ENCODE measurements around the gene YIF1B.
"Not testable (repeated sequence)": the region's sequence is repeated elsewhere in the genome, so short reads cannot be mapped to it uniquely, and the experiment has no call there.

YIF1B gene, protein sequence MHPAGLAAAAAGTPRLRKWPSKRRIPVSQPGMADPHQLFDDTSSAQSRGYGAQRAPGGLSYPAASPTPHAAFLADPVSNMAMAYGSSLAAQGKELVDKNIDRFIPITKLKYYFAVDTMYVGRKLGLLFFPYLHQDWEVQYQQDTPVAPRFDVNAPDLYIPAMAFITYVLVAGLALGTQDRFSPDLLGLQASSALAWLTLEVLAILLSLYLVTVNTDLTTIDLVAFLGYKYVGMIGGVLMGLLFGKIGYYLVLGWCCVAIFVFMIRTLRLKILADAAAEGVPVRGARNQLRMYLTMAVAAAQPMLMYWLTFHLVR

DNA sequence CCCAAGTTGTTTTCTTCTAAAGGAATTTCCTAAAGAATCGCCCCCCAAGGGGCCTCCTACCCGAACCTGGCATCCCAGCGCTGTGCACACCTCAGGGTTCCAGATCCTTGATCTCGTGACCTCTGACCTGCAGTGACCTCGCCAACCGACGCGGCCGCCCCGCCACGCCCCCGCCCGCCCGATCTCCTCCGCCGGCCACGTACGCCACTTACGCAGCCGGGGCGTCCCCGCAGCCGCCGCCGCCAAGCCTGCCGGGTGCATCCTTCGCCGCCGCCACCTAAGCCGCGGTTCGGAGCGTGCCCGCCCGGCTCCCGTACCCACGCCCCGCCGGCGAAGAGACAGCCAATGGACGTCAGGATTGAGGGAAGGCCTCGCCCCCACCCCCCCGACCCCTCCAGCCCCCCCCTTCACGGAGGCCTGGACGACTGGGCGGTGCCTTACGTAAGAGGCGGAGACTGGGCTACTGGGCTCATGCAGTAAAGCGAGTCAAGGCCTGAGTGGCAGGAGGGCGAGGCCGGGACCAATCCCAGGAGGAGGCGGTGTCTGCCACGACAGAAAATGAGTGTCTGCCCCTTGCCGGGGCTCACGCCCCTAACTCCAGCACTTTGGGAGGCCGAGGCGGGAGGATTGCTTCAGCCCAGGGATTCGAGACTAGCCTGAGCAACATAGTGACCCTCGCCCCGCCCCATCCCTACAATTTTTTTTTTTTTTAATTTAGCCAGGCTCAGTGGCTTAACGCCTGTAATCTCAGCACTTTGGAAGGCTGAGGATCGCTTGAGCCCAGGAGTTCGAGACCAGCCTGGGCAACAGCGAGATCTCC lies at the start of gene YIF1B:
Gene YIF1B (minus strand): TSS at position 291 of the 820 bp plus-strand sequence. CDS start 30 bp downstream, at position 261.
- DNase-seq = peak; percentile 96

DNA sequence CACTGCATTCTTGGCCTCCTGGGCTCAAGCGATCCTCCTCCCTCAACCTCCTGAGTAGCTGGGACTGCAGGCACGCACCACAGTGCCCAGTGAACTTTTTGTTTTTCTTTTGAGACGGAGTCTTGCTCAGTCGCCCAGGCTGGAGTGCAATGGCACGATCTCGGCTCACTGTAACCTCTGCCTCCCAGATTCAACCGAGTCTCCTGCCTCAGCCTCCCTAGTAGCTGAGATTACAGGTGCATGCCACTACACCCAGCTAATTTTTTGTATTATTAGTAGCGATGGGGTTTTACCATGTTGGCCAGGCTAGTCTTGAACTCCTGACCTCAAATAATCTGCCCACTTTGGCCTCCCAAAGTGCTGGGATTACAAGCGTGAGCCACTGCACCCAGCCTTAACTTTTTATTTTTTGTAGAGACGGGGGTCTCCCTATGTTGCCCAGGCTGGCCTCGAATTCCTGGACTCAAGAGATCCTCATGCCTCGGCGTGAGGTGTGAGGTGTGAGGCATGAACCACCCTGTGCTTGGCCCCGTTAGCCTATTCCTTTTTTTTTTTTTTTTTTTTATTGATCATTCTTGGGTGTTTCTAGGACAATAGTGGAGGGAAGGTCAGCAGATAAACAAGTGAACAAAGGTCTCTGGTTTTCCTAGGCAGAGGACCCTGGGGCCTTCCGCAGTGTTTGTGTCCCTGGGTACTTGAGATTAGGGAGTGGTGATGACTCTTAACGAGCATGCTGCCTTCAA lies 47.4 kb upstream of the YIF1B start:
- DNase-seq = not testable (repeated sequence)

DNA sequence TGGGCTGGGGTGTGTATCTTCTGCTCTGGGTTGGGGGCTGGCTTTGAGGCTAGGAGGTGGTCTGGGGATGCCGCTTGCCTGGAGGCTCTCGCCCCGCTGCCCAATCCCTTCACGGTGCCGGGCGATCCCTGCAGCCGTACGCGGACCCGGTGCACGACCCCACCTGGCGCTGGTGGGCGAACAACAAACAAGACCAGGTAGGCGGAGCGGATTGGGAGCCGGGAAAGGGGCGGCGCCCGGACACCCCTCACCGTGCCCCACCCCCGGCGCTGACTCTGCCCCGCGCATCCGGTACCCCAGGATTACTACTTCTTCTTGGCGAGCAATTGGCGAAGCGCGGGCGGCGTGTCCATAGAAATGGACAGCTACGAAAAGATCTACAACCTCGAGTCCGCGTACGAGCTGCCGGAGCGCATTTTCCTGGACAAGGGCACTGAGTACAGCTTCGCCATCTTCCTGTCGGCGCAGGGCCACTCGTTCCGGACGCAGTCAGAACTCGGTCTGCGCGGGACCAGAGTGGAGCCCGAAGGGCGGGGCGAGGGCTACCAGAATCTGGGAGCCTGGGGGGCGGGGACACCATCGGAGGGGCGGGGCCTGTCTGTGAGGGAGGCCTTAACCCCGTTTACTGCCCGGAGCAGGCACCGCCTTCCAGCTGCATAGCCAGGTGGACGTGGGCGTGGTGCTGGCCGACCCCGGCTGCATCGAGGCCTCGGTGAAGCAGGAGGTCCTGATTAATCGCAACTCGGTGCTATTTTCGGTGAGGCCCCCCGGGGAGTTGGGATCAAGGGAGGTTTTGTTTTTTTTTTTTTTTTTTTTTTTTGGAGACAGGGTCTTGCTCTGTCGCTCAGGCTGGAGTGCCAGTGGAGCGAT lies 46.6 kb upstream of the YIF1B start:
- peak; percentile 76 for DNase-seq

DNA sequence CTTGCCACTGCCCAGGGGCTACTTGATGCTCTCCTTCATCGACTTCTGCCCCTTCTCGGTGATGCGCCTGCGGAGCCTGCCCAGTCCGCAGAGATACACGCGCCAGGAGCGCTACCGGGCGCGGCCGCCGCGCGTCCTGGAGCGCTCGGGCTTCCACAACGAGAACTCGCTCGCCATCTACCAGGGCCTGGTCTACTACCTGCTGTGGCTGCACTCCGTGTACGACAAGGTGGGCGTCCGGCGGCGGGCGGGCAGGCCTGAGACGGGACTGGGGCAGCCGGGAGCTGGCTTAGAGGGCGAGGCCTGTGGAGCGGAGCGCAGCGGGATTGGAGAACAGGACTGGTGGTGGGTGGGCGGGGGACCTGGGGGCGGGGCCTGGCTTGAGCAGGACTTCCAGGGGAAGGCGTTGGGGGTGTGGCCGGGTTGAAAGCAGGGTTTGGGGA lies 45.9 kb upstream of the YIF1B start:
- DNase-seq = peak; percentile 67

DNA sequence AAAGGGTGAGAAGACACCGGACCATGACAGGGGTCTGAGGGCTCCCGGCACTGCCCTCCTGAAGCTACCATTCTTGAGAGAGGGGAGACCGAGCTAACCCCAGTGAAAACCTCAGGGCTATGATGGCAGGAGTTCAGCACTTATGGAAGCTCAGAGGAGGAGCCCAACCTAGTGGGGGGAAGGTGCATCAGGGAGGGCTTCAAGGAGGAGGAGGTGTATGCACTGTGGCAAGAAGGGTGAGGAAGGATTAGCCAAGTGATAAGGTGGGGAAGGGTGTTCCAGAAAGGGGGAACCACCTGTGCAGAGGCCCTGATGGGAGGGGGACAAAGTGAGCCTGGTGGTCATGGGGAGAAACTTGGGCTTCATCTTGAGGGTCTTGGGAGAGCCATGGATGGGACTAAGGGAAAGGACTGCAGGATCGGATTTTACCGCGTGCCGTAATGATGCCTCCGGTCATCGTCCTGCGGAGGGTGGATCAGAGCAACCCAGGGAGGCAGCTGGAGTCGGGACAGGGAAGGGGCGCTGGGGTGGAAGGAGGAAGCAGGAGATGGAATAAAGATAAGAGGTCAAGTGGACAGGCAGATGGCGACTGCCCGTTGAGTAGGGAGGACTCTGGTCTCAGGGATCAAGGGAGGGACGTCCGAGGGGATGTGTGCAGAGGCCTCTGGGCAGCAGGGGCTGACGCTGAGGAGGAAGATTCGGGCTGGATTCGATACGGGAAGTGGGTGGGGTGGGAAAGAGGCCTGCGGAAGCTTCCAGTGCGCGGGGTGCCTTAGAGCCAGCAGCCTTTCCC lies 45.3 kb upstream of the YIF1B start:
- no peak for DNase-seq

DNA sequence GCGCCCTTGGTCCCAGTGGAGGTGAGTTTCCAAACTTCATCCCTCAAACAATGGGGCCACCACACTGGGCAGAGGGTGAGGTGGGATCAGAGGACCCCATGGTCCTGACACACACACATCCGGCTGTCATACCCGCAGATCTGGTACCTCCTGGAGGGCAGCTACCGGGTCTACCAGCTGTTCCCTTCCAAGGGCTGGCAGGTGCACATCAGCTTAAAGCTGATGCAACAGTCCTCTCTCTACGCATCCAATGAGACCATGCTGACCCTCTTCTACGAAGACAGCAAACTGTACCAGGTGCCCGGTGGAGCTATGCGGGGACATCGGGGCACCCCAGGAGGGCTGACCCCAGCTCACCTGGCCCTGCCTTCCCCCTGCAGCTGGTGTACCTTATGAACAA lies 44.6 kb upstream of the YIF1B start:
- no peak for DNase-seq

DNA sequence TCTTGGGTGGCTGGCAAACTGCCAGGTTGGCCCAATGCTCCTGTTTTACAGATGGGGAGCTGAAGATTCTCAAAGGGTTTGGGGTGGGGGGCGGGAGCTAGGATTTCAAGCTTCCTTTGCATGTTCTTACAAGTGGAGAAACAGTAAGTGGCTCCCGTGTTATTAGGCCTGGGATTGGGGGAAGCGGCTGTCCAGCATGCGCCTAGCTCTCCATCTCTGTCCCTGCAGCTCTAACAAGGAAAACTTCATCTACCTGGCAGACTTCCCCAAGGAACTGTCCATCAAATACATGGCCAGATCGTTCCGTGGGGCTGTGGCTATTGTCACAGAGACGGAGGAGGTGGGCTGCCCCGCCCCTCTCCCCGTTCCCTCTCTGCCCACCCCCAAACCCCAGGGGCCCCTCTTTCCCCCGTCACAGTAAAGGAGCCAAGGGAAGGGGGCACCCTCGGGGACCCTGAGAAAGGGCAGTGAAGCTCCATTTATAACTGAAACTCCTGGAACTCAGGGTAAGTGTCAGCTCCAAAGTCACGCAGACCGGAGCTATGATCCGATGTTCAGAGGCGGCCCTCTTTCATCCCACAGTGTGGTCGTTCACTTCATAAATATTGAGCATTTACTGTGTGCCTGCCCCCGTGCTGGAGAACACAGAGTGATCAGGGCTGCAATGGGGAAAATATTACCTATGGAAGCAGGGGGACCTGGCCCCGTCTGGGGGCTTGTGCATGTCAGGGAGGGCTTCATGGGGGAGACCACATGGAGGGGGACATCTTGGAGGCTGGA lies 43.7 kb upstream of the YIF1B start:
- no peak for DNase-seq

DNA sequence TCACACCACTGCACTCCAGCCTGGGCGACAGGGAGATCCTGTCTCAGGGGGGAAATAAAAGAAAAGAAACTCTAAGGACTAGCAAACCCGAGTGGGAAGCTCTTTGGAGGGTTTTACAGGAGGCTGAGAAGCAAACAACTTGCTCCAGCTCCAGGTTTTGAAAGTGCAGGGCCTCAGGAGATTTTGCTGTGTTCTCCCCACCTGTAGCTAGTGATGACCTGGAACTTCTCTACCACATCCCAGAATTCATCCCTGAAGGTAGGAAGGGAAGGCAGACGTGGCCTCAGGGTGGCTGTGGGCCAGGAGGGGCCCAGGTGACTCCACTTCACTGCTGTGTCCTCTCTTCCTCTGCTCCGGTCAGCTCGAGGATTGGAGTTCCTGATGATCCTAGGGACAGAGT lies 42.3 kb upstream of the YIF1B start:
- DNase-seq = no peak

DNA sequence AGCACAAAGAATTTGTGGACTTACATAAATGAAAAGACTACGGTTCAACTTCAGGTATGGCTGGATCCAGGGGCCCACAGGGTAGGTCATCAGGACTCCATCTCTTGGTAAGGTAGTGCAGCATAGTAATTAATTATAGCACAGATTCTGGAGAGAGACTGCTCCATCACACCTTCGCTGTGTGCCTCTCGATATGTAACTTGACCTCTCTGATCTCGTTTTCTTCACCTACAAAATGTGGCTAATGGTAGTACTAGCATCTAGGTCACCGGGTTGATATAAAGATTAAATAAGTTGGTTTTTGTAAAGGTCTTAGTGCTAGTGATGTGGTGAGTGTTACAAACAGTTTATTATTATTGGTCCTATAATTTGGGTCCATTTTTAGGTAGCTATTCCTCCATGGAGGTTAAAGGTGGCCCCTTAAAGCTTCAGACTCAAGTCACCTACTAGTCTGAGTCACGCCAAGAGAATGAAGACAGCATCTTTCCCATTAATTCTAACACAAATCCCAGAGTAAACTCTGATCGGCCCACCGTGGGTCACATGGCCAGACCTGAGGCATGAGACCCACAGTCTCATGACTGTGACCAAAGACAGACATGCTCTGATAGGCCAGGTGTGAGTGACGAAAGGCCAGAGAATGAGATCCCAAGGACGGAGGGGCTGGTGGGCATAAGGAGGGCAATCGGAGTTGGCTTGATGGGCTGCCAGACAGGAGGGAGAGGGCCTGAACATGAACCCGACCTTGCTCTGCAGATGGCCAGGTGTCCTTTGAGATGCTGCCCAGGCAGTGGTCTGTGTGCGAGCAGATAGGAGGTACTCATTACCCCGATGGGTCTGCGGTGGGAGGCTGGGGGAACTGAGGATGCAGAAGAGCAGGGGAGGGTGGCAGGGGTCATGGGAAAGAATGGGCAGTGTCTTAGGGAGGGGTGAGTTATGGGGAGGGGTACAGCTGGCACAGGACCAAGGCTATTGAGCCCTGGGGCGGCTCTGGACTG lies 40.3 kb upstream of the YIF1B start:
- DNase-seq = no peak

DNA sequence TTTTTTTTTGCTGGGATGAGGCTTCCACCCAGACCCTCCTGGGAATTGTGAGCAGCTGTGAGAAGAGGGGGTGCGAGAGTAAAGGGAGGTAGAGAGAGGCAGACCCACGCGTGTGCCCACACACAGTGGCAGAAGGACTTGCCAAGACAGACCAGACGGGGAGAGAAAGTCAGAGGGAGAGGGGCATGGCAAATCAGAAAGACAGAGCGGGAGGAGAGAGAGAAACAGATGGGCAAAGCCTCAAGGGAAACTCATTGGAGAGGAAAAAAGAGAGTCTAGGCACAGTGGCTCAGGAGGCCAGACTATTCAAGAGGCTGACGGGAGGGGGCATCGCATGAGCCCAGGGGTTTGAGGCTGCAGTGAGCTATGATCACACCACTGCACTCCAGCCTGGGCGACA lies 36.9 kb upstream of the YIF1B start:
- DNase-seq = no peak

DNA sequence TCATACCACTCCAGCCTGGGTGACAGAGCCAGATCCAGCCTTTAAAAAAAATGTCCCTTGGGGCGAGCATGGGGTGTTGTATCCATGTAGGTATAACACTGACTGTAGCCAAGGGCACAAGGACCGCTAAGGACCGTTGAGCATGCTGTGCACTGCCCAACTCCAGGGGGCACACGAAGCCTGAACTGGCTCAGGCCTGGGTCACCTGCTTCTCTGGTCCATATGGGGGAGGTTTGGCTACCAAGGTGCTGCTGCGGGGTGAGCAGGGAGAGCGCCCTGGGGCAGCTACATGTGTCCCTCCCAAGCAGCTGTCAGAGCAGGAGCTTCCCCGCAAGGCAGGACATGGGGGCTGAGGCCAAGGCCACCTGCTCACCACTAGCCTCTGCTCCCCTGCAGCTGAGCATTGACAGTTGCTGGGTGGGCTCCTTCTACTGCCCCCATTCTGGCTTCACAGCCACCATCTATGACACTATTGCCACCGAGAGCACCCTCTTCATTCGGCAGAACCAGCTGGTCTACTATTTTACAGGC lies 36.2 kb upstream of the YIF1B start:
- DNase-seq = no peak

DNA sequence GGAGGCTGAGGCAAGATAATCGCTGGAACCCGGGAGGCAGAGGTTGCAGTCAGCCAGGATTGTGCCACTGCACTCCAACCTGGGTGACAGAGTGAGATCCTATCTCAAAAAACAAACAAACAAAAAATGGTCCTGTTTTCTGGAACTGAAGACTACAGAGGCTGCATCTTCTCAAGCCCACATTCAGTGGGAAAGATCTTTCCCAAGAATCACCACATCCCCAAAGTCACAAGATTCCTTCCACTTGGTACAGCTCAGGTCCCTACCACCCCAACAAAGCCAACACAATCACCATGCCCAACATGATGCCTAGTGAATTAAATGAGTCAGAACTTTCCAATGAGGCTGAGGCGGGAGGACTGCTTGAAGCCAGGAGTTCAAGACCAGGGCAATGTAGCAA lies 35.1 kb upstream of the YIF1B start:
- no peak for DNase-seq

DNA sequence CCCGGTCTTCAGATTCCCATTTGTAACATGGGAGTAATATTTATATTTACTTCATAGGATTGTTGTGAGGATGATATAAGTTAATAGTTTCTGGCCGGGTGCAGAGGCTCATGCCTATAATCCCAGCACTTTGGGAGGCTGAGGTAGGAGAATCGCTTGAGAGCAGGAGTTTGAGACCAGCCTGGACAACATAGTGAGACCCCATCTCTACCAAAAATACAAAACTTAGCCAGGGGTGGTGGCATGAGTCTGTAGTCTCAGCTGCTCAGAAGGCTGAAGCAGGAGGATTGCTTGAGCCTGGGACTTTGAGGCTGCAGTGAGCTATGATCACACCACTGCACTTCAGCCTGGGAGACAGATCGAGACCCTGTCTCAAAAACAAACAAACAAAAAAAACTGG lies 31.1 kb upstream of the YIF1B start:
- no peak for DNase-seq

DNA sequence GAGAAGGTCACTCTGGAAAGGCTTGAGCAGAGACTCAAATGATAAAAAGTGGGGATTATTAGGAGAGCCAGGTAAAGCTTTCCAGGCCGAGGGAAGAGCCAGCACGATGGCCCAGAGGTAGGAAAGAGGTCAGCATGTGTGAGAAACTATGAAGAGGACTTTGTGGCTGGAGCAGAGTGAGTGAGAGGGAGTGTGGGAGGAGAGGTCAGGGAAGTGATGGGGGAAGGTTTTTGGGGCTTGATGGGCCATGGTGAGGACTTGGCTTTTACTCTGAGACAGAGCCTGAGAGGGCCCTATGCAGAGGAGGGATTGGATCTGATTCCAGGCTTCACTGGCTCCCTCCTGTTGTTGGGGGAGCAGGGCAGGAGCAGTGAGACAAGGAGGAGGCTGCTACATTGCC lies 25.2 kb upstream of the YIF1B start:
- DNase-seq = no peak

DNA sequence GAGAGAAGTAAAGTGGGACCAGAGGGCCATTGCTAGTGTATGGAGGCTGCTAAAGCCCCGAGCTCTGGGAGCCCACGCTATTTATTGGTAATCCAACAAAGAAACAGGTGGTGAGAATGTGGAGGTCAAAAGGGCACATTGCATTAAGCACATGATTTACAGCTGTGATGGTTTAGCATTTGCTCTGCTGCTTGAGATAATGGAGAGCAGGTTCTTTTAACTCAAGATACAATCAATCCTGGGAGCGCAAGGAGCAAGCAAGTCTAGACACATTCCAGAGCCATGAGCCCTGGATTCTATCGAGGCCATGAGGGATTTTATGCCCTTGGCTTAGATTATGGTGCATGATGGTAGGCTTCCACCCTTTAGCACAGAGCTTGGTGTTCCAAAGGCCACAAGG lies 23.3 kb upstream of the YIF1B start:
- DNase-seq = not testable (repeated sequence)

DNA sequence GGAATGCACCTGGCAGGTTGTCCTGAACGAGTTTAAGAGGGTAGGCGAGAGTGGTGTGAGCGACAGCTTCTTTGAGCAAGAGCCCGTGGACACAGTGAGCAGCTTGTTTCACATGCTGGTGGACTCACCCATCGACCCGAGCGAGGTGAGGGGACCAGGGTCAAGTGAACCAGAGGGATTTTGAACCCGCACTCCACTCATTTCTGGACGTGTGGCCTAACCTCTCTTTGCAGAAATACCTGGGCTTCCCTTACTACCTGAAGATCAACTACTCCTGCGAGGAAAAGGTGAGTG lies 21.6 kb upstream of the YIF1B start:
- DNase-seq = no peak

DNA sequence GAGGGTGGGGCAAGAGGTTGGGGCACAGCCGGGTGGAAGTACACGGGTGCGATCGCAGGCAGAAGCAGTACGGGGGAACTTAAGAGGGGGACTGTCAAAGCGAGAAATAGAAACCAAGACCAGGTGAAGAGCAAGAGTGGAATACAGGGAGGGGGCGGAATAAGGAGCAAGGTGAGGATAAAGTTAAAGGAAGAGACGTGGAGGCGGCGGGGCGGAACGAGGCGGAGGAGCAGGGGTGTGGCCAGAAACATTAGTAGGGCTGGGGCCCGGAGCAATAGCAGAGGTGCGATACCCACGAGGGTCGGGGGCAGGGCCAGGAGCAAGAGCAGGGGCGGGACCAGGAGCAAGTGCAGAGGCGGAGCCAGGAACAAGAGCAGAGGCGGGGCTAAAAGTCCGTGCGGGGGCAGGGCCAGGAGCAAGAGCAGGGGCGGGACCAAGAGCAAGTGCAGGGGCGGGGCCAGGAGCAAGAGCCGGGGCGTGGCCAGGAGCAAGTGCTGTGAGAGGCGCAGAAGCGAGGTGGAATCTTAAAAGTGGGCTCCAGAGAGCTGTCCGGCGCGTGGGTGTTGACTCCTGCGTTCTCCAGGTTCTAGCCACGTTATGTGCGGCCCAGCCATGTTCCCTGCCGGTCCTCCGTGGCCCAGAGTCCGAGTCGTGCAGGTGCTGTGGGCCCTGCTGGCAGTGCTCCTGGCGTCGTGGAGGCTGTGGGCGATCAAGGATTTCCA lies 21.1 kb upstream of the YIF1B start:
- peak; percentile 97 for DNase-seq

DNA sequence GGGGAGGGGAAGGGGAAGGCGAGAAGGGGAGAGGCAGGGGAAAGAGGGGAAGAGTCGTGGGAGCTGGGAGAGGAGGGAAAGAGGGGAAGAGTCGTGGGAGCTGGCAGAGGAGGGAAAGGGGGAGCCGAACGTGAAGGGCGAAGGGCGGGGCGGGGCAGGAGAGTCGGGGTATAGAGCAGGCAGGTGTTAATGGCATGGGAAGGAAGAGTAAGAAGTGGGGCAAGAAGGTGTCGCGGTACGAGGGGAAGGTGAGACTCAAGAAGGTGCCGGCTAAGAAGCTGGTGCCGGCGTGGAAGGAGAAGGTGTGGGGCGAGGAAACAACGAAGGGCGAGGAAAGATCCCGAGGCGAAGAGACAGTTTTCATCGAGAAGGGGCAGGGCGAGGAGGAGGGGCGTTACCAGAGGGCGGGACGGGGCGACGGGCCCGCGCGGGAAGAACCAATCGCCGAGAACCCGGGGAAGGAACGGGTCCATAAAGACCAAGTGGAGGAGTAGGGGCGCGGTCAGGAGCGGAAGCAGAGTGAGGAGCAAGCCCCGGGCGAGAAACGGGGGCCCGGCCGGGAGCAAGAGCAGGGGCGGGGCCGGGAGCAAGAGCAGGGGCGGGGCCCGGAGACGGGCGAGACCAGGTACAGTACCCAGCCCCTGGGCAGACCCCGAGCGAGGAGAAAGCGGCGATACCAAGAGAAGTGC lies 20.3 kb upstream of the YIF1B start:
- DNase-seq = peak; percentile 95
